AG04449 (cell line): ENCODE results near the gene STRN3.
A peak's percentile ranks its signal among the peaks of the same experiment; 100 is the strongest.
"Not testable (repeated sequence)": the region's sequence is repeated elsewhere in the genome, so short reads cannot be mapped to it uniquely, and the experiment has no call there.

Experiments used
- CTCF ChIA-PET: fragments of 350-600 bp; formaldehyde crosslinking; extraction: SDS; loops from one replicate; lab custom pipeline; 2021; ENCODE audit warnings: antibody characterized with exemption; lab: Yijun Ruan, JAX
- POLR2A ChIA-PET: fragments of 400-600, 350-600 bp; formaldehyde crosslinking; extraction: SDS; loops from one replicate; lab custom pipeline; 2020; ENCODE audit warnings: antibody characterized with exemption, inconsistent platforms; lab: Yijun Ruan, JAX
- DNase-seq: peaks from one replicate; pipeline ENCODE4 v3.0.0-alpha.2; 2010; ENCODE audit warnings: low read depth, low spot score
- H3K4me3 ChIP-seq: 2 replicates; pipeline ENCODE4 v1.5.1; 2011; ENCODE audit warnings: low read depth, mild to moderate bottlenecking, control low read depth, low read length
- CTCF ChIP-seq: IDR thresholded peaks from one replicate; pipeline ENCODE4 v1.5.1; 2011; ENCODE audit warnings: mild to moderate bottlenecking, moderate library complexity, low read length, control low read depth, inconsistent platforms; ENCODE audit not compliant: insufficient read depth; ENCODE audit errors: missing control alignments

Gene STRN3

GRCh38 chr14:30980980-30981379 lies 45.2 kb downstream of the STRN3 start:
- DNase-seq: no peak
- CTCF ChIA-PET: interaction anchor here (1.0 to 6.3 kb wide), 13 partner anchors 11 to 147 kb away, joined by 3 to 77 read pairs (median 5); partner anchors contain the start of gene STRN3
- H3K4me3 ChIP-seq: no peak overlapping the region
- no peak for TF ChIP-seq CTCF
- POLR2A ChIA-PET: no interaction called here

- H3K4me3 ChIP-seq, POLR2A ChIA-PET: not testable (repeated sequence)
- peak; percentile 23 for TF ChIP-seq CTCF
- CTCF ChIA-PET: interaction anchor here (0.9 to 6.3 kb wide), 19 partner anchors 10 to 148 kb away, joined by 3 to 77 read pairs (median 4); partner anchors contain the start of gene STRN3
- peak; percentile 19 for DNase-seq
Measured at GRCh38 chr14:30980106-30980704, 46.0 kb downstream of the STRN3 start.

GRCh38 chr14:30977752-30978151 lies 48.4 kb downstream of the STRN3 start:
- POLR2A ChIA-PET: no interaction called here
- no peak for DNase-seq
- CTCF ChIA-PET: interaction anchor here (0.7 to 6.3 kb wide), 6 partner anchors 10 to 135 kb away, joined by 3 to 77 read pairs (median 4); no protein-coding TSS in a partner anchor

GRCh38 chr14:30974628-30975027 lies 51.6 kb downstream of the STRN3 start:
- POLR2A ChIA-PET: no interaction called here
- H3K4me3 ChIP-seq: no peak overlapping the region
- no peak for DNase-seq
- CTCF ChIA-PET: no interaction called here
- no peak for TF ChIP-seq CTCF

More at GRCh38 chr14:30977752-30978151, 48.4 kb downstream of the STRN3 start:
- H3K4me3 ChIP-seq: no peak overlapping the region
- TF ChIP-seq CTCF: no peak

- no peak for DNase-seq
- POLR2A ChIA-PET: no interaction called here
- CTCF ChIA-PET: no interaction called here
- TF ChIP-seq CTCF: no peak
- H3K4me3 ChIP-seq: no peak overlapping the region
Measured at GRCh38 chr14:30972882-30973582, 53.1 kb downstream of the STRN3 start.

- CTCF ChIA-PET, DNase-seq, H3K4me3 ChIP-seq, POLR2A ChIA-PET: not testable (repeated sequence)
Measured at GRCh38 chr14:30972036-30972732, 54.0 kb downstream of the STRN3 start.
